GM13977 (cell line): Measurements from ENCODE around the gene EPX.

Source experiments
- DNase-seq: peaks from one replicate; pipeline ENCODE4 v3.0.0; 2012; ENCODE audit warnings: low spot score
- CTCF ChIP-seq: IDR thresholded peaks from 2 replicates; pipeline ENCODE4 v1.5.1; 2012; ENCODE audit warnings: mild to moderate bottlenecking, control low read depth; ENCODE audit not compliant: insufficient read depth; ENCODE audit errors: extremely low read depth, missing control alignments
- in situ Hi-C: fragments of 300-500 bp; cut with MboI; formaldehyde crosslinking; loops from one replicate; pipeline ENCODE4 v1.12.0; 2022; ENCODE audit warnings: low sequenced_read_pairs, low pct_unique_long_range_greater_than_20kb, mixed read lengths, inconsistent platforms; ENCODE audit not compliant: unreplicated experiment

EPX gene

GRCh38 chr17:58170622-58171021 is 21.9 kb upstream of the EPX start:
- in situ Hi-C loops, result no loop called here
- TF ChIP-seq CTCF, result no peak
- no peak for DNase-seq

- DNase-seq, result peak; percentile 66
- in situ Hi-C loops, result no loop called here
- TF ChIP-seq CTCF, result peak; percentile 60
These were observed 20.0 kb upstream of the EPX start for GRCh38 chr17:58172369-58173071.

- no peak for TF ChIP-seq CTCF
- DNase-seq, result no peak
- in situ Hi-C loops, result no loop called here
These were observed 17.7 kb upstream of the EPX start for GRCh38 chr17:58174871-58175270.

GRCh38 chr17:58176200-58176599 is 16.3 kb upstream of the EPX start:
- in situ Hi-C loops, result no loop called here
- TF ChIP-seq CTCF, result no peak
- DNase-seq, result no peak

- TF ChIP-seq CTCF, result no peak
- no peak for DNase-seq
- in situ Hi-C loops, result no loop called here
These were observed 10.7 kb upstream of the EPX start for GRCh38 chr17:58181796-58182195.

GRCh38 chr17:58183514-58183913 is 9.0 kb upstream of the EPX start:
- TF ChIP-seq CTCF, result no peak
- no peak for DNase-seq
- in situ Hi-C loops, result no loop called here
